Upper lobe of left lung (tissue), 6 donors: ENCODE data around the gene IFT22. TPM values are rescaled to one million over a fixed set of nuclear protein-coding genes. Genes with fewer than 3 reads are reported as not detected.

Experiments
- ATAC-seq, 2 donors: fragments of 200-7000 bp; cut with Tn5 transposase; one replicate each; pipeline ENCODE4 v1.9.1; 2022; ENCODE audit warnings: mild to moderate bottlenecking in 2 of 2, moderate library complexity in 2 of 2; ENCODE audit not compliant: low FRiP score in 2 of 2
- DNase-seq, 2 donors: peaks; one replicate each; pipeline ENCODE4 v3.0.0-alpha.2; 2019 to 2020
- H3K27ac ChIP-seq, 4 donors: fragments of 200-600 bp; sonication (generic); one replicate each; pipeline ENCODE4 v1.5.1; 2016 to 2019
- H3K27me3 ChIP-seq, 4 donors: fragments of 200-600 bp; sonication (generic); one replicate each; pipeline ENCODE4 v1.5.1; 2017 to 2019
- H3K36me3 ChIP-seq, 4 donors: fragments of 200-600 bp; sonication (generic); one replicate each; pipeline ENCODE4 v1.5.1; 2016 to 2019
- H3K4me1 ChIP-seq, 4 donors: fragments of 200-600 bp; sonication (generic); one replicate each; pipeline ENCODE4 v1.5.1; 2018 to 2019
- H3K4me3 ChIP-seq, 4 donors: fragments of 200-600 bp; sonication (generic); one replicate each; pipeline ENCODE4 v1.5.1; 2017 to 2019; ENCODE audit warnings: mild to moderate bottlenecking in 2 of 4, moderate library complexity in 1 of 4
- H3K9me3 ChIP-seq, 4 donors: fragments of 200-600 bp; sonication (generic); one replicate each; pipeline ENCODE4 v1.5.1; 2018 to 2019
- CTCF ChIP-seq, 6 experiments: fragments of 450-650 bp in 4 of 6; fragments of 200-600 bp in 2 of 6; sonication (generic) in 2 of 6; IDR thresholded peaks; one replicate each; pipeline ENCODE4 v1.5.1; 2016 to 2019; ENCODE audit warnings: antibody characterized with exemption in 6 of 6
- EP300 ChIP-seq, 4 donors: sonication (generic); formaldehyde crosslinking; IDR thresholded peaks; one replicate each; pipeline ENCODE4 v1.5.1; 2017; ENCODE audit warnings: antibody characterized with exemption in 4 of 4, control low read depth in 2 of 4
- POLR2A ChIP-seq, 4 donors: fragments of 450-650 bp; IDR thresholded peaks; one replicate each; pipeline ENCODE4 v1.5.1; 2016 to 2017; ENCODE audit warnings: antibody characterized with exemption in 4 of 4, mild to moderate bottlenecking in 2 of 4
- POLR2AphosphoS5 ChIP-seq, 2 donors: sonication (generic); formaldehyde crosslinking; IDR thresholded peaks; one replicate each; pipeline ENCODE4 v1.5.1; 2017; ENCODE audit warnings: antibody characterized with exemption in 2 of 2
- WGBS, 2 donors: methylation state at CpG; one replicate each; pipeline ENCODE4 v1.1.5; 2017 to 2018; 5-methylcytosine and 5-hydroxymethylcytosine counted together
- total RNA-seq, 6 donors: library from RNA; depleted of rRNA in 4 of 6; stranded (reverse); fragments of >200 nt in 4 of 6; gene quantifications; one replicate each; pipeline versions ENCODE4 v1.1.0 to v1.2.1, GENCODE V29; 2016 to 2021
- donor health status: DM: no; HTN: no; CAD: no; lungs with moderate emphysema.
- donor health status: DM: no; HTN: yes; CAD: no; lungs with severe emphysema.

The IFT22 gene
- total RNA-seq, 6 donors from 2014 or later = 7.3 to 30.5 (median 17.3) TPM

- no peak overlapping the region for H3K4me3 ChIP-seq
- WGBS, 2 donors = 48 to 51% methylated on average over 4 to 5 of the region's 5 CpGs
- H3K9me3 ChIP-seq = no peaks in the 10 kb centered on the region
- no peak for DNase-seq
- TF ChIP-seq POLR2A (IDR thresholded peaks at IDR 0.05) = no peak
- no peak for TF ChIP-seq POLR2AphosphoS5 (IDR thresholded peaks at IDR 0.05)
- no peak for TF ChIP-seq EP300 (IDR thresholded peaks at IDR 0.05)
- no peak for TF ChIP-seq CTCF (IDR thresholded peaks at IDR 0.05)
- no peak overlapping the region for H3K27ac ChIP-seq
- no peaks in the 10 kb centered on the region for H3K36me3 ChIP-seq
- H3K27me3 ChIP-seq = no peaks in the 10 kb centered on the region
- H3K4me1 ChIP-seq = no peaks in the 10 kb centered on the region
- no peak for ATAC-seq
Measured at GRCh38 chr7:101333912-101334311, 12.3 kb upstream of the IFT22 start.

- DNase-seq = no peak
- WGBS, 2 donors = 91 to 96% methylated on average over 8 of the region's 8 CpGs
- Histone ChIP-seq H3K27me3 (no peaks in the 10 kb centered on the region), H3K36me3 (no peaks in the 10 kb centered on the region), H3K4me3 (no peak overlapping the region), H3K4me1 (no peaks in the 10 kb centered on the region), H3K9me3 (no peaks in the 10 kb centered on the region), H3K27ac (no peak overlapping the region)
- no peak for TF ChIP-seq POLR2A (IDR thresholded peaks at IDR 0.05)
- TF ChIP-seq EP300 (IDR thresholded peaks at IDR 0.05) = no peak
- TF ChIP-seq CTCF (IDR thresholded peaks at IDR 0.05) = no peak
- TF ChIP-seq POLR2AphosphoS5 (IDR thresholded peaks at IDR 0.05) = no peak
- ATAC-seq = no peak
Measured at GRCh38 chr7:101332026-101332425, 10.4 kb upstream of the IFT22 start.

DNA sequence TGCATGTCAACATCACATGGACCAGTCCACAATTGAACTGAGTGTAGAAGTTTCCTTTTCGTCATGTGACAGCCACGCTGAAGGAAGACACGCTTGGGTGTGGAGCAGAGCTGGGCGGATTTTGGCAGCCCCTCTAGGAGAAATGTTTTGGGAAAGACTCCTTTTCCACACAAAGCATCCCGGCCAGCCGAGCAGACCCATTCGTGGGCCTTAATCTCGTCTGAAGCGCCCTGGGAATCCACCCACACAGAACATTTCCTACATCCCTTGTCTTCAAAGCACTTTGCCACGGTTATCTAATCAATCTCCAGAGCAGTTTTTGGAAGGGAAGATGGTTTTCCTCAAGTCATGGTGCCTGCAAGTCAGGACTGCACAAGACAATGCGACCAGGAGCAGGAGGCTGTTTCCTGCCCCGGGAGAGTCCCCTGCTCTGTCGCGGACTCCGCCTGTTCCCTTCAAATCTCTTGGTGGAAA is 8.4 kb upstream of the IFT22 start:
- Histone ChIP-seq H3K27ac (no peak overlapping the region), H3K9me3 (no peaks in the 10 kb centered on the region), H3K4me3 (no peak overlapping the region), H3K4me1 (no peaks in the 10 kb centered on the region), H3K36me3 (no peaks in the 10 kb centered on the region), H3K27me3 (no peaks in the 10 kb centered on the region)
- TF ChIP-seq EP300 (IDR thresholded peaks at IDR 0.05) (no peak), POLR2AphosphoS5 (IDR thresholded peaks at IDR 0.05) (no peak), POLR2A (IDR thresholded peaks at IDR 0.05) (no peak), CTCF (IDR thresholded peaks at IDR 0.05) (no peak)
- DNase-seq = no peak
- WGBS, 2 donors = 44 to 45% methylated on average over 15 of the region's 15 CpGs
- no peak for ATAC-seq

DNA sequence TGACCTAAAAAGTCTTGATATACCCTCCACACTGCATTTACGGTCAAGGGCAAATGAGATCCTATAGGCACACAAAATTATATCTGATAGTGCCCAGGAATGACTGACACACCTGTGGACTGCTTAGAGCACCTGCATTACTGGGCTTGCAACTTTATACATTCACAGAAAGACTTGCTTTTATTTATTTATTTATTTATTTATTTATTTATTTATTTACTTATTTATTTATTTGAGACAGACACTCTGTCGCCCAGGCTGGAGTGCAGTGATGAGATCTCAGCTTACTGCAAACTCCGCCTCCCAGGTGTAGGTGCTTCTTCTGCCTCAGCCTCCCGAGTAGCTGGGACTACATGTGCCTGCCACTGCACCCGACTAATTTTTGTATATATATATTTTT is 6.5 kb upstream of the IFT22 start:
- Histone ChIP-seq H3K27ac (no peak overlapping the region), H3K4me3 (no peak overlapping the region), H3K27me3 (no peaks in the 10 kb centered on the region), H3K36me3 (no peaks in the 10 kb centered on the region), H3K9me3 (no peaks in the 10 kb centered on the region), H3K4me1 (no peaks in the 10 kb centered on the region)
- TF ChIP-seq CTCF (IDR thresholded peaks at IDR 0.05) = no peak
- TF ChIP-seq POLR2AphosphoS5 (IDR thresholded peaks at IDR 0.05) = no peak
- TF ChIP-seq EP300 (IDR thresholded peaks at IDR 0.05) = no peak
- TF ChIP-seq POLR2A (IDR thresholded peaks at IDR 0.05) = no peak
- 89 to 93% methylated on average over 5 of the region's 5 CpGs for WGBS, 2 donors
- ATAC-seq (no peak), DNase-seq (no peak)

DNA sequence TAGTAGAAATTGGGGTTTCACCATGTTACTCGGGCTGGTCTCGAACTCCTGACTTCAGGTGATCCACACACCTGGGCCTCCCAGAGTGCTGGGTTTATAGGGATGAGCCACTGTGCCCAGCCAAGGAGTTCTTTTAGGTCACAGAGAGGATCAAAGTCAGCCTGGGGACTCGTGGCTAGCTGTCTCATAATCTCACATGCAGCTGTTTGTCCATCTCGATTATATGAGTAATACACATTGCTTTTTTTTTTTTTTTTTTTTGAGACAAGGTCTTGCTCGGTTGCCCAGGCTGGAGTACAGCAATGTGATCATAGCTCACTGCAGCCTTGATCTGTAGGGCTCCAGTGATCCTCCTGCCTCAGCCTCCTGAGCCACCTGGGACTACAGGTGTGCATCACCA is 2.2 kb downstream of the IFT22 start:
- peaks cover 9 to 16% (median 11%) of the 10 kb centered on the region in 4 donors for H3K4me1 ChIP-seq
- H3K27ac ChIP-seq = no peak overlapping the region
- H3K9me3 ChIP-seq = no peaks in the 10 kb centered on the region
- no peak for ATAC-seq
- TF ChIP-seq CTCF (IDR thresholded peaks at IDR 0.05) (no peak), POLR2A (IDR thresholded peaks at IDR 0.05) (no peak), POLR2AphosphoS5 (IDR thresholded peaks at IDR 0.05) (no peak)
- H3K4me3 ChIP-seq = no peak overlapping the region
- no peaks in the 10 kb centered on the region for H3K27me3 ChIP-seq
- WGBS, 2 donors = 71 to 81% methylated on average over 5 of the region's 5 CpGs
- DNase-seq = no peak
- H3K36me3 ChIP-seq = peaks cover 0 to 32% (median 14%) of the 10 kb centered on the region in 4 donors
